Transverse colon (tissue), 4 donors: ENCODE measurements around the gene ALDH9A1.

Experiments
- CTCF ChIP-seq, 5 experiments: fragments of 200-600 bp in 3 of 5; fragments of 450-650 bp in 2 of 5; sonication (generic) in 3 of 5; IDR thresholded peaks; 1 replicate in 2 of 5; 2 replicates in 3 of 5; pipeline ENCODE4 v1.5.1; 2016 to 2017; ENCODE audit warnings: antibody characterized with exemption in 5 of 5, inconsistent platforms in 3 of 5, mild to moderate bottlenecking in 2 of 5, moderate library complexity in 1 of 5
- POLR2A ChIP-seq: fragments of 450-650 bp; IDR thresholded peaks from one replicate; pipeline ENCODE4 v1.6.1; 2016; ENCODE audit warnings: antibody characterized with exemption, mild to moderate bottlenecking, moderate library complexity
- POLR2AphosphoS5 ChIP-seq, 3 donors: sonication (generic); formaldehyde crosslinking; IDR thresholded peaks; one replicate each; pipeline ENCODE4 v1.6.1; 2016; ENCODE audit warnings: antibody characterized with exemption in 3 of 3

- no peak for TF ChIP-seq POLR2AphosphoS5 (IDR thresholded peaks at IDR 0.05)
- no peak for TF ChIP-seq POLR2A
- no peak for TF ChIP-seq CTCF (IDR thresholded peaks at IDR 0.05)
Observed at GRCh38 chr1:165668184-165668583, 30.2 kb downstream of the ALDH9A1 start.
